Endothelial cell of umbilical vein (primary cell): ENCODE results near the gene POLE.

Experiments
- CTCF ChIP-seq, 2 donors: IDR thresholded peaks; 1 replicate in 1 of 2; 2 replicates in 1 of 2; pipeline ENCODE4 v1.5.1; 2011; ENCODE audit warnings: low read length in 2 of 2, mild to moderate bottlenecking in 2 of 2, moderate library complexity in 2 of 2, control low read depth in 1 of 2, inconsistent platforms in 1 of 2, low read depth in 1 of 2; ENCODE audit not compliant: insufficient read depth in 1 of 2; ENCODE audit errors: extremely low read depth in 1 of 2
- POLR2A ChIP-seq: IDR thresholded peaks from 2 replicates; pipeline ENCODE4 v1.6.1; 2012; ENCODE audit warnings: low read depth, mild to moderate bottlenecking, control low read depth, low read length

GRCh38 chr12:132719954-132720324, 32.8 kb upstream of the POLE start:
- no peak for TF ChIP-seq POLR2A
- no peak for TF ChIP-seq CTCF (IDR thresholded peaks at IDR 0.05; ENCODE audit: extremely low read depth in 1 of 2, insufficient read depth in 1 of 2, low read depth in 1 of 2, low read length in 2 of 2)
